Endodermal cell (in vitro differentiated cells): ENCODE results near the gene NEUROD4. TPM values are rescaled to one million over a fixed set of nuclear protein-coding genes. Genes with fewer than 3 reads are reported as not detected.

Source experiments
- DNase-seq: peaks from one replicate; pipeline ENCODE4 v3.0.0-alpha.2; 2017
- H3K27ac ChIP-seq: 2 replicates; pipeline ENCODE4 v1.5.1; 2013; ENCODE audit warnings: mild to moderate bottlenecking, low read depth, low read length, moderate library complexity
- H3K27me3 ChIP-seq: 2 replicates; pipeline ENCODE4 v1.6.1; 2013; ENCODE audit warnings: mild to moderate bottlenecking, low read length, moderate library complexity; ENCODE audit not compliant: insufficient read depth, control insufficient read depth, poor library complexity, severe bottlenecking
- H3K36me3 ChIP-seq: 2 replicates; pipeline ENCODE4 v1.7.0; 2013; ENCODE audit warnings: mild to moderate bottlenecking, low read length, moderate library complexity; ENCODE audit not compliant: control insufficient read depth, insufficient read depth
- H3K4me1 ChIP-seq: one replicate; pipeline ENCODE4 v1.7.0; 2013; ENCODE audit warnings: low read length; ENCODE audit not compliant: control insufficient read depth, insufficient read depth
- H3K4me3 ChIP-seq: 2 replicates; pipeline ENCODE4 v1.5.1; 2013; ENCODE audit warnings: mild to moderate bottlenecking, low read length, moderate library complexity
- H3K9ac ChIP-seq: 2 replicates; pipeline ENCODE4 v1.6.1; 2013; ENCODE audit warnings: mild to moderate bottlenecking, low read length, moderate library complexity; ENCODE audit not compliant: poor library complexity, severe bottlenecking; ENCODE audit errors: extremely low read depth
- H3K9me3 ChIP-seq: 2 replicates; pipeline ENCODE4 v1.6.1; 2013; ENCODE audit warnings: mild to moderate bottlenecking, low read length, moderate library complexity; ENCODE audit not compliant: control insufficient read depth
- H3K27ac Mint-ChIP-seq: 2 replicates; pipeline ENCODE4 v1.8.0; 2020; ENCODE audit warnings: mixed read lengths
- H3K27me3 Mint-ChIP-seq: 2 replicates; pipeline ENCODE4 v1.8.0; 2021; ENCODE audit warnings: mild to moderate bottlenecking, mixed read lengths; ENCODE audit not compliant: insufficient read depth
- H3K36me3 Mint-ChIP-seq: 2 replicates; pipeline ENCODE4 v1.8.0; 2020; ENCODE audit warnings: low read depth, mixed read lengths
- H3K4me1 Mint-ChIP-seq: 2 replicates; pipeline ENCODE4 v1.8.0; 2020; ENCODE audit warnings: mixed read lengths
- H3K4me3 Mint-ChIP-seq: 2 replicates; pipeline ENCODE4 v1.8.0; 2020; ENCODE audit warnings: mild to moderate bottlenecking, moderate library complexity, mixed read lengths
- H3K9me3 Mint-ChIP-seq: 2 replicates; pipeline ENCODE4 v1.8.0; 2020; ENCODE audit warnings: mild to moderate bottlenecking, mixed read lengths
- CTCF ChIP-seq: fragments of 200-600 bp; sonication (generic); conservative IDR thresholded peaks from 2 replicates; pipeline ENCODE4 v1.5.0; 2021; ENCODE audit warnings: antibody characterized with exemption, mild to moderate bottlenecking
- WGBS, 2 experiments: methylation state at CpG; one replicate each; pipeline versions ENCODE4 v1.1.5 to v1.1.7; 2013; ENCODE audit warnings: missing lambda C conversion rate in 2 of 2, mixed read lengths in 1 of 2; ENCODE audit not compliant: insufficient coverage in 1 of 2, insufficient read length in 1 of 2; 5-methylcytosine and 5-hydroxymethylcytosine counted together
- total RNA-seq, 2 donors: library from RNA; stranded (reverse); fragmentation: NEBNext Ultra II Directional in 1 of 2; extraction: Animal tissue kit (Norgen Biotek cat#: 25700) in 1 of 2; gene quantifications; 2 replicates in 1 of 2; 3 replicates in 1 of 2; pipeline ENCODE4 v1.2.1, GENCODE V29; 2021

Gene NEUROD4
- total RNA-seq, 2 donors from 2014 or later = not detected

- no peak overlapping the region for H3K9ac ChIP-seq
- H3K27me3 ChIP-seq = peaks cover 19% of the 10 kb centered on the region
- no peaks in the 10 kb centered on the region for H3K36me3 Mint-ChIP-seq
- H3K27me3 Mint-ChIP-seq = peaks cover 9% of the 10 kb centered on the region
- no peaks in the 10 kb centered on the region for H3K36me3 ChIP-seq
- no peak for TF ChIP-seq CTCF
- H3K27ac Mint-ChIP-seq = no peak overlapping the region
- H3K9me3 ChIP-seq = peaks cover 8% of the 10 kb centered on the region
- H3K4me3 Mint-ChIP-seq = no peak overlapping the region
- no peak for DNase-seq
- WGBS, 2 experiments = 93% methylated on average over 3 of the region's 3 CpGs; no CpG with 5 or more reads in 1 of the 2 experiments
- peaks cover 3% of the 10 kb centered on the region for H3K4me1 Mint-ChIP-seq
- peak overlapping the region; percentile 37 for H3K27ac ChIP-seq
- peaks cover 10% of the 10 kb centered on the region for H3K9me3 Mint-ChIP-seq
- no peak overlapping the region for H3K4me3 ChIP-seq
- no peaks in the 10 kb centered on the region for H3K4me1 ChIP-seq
Observed at GRCh38 chr12:55017416-55017925, 2.3 kb upstream of the NEUROD4 start.

- no peaks in the 10 kb centered on the region for H3K9me3 Mint-ChIP-seq
- Histone ChIP-seq H3K27ac (no peak overlapping the region), H3K27me3 (peaks cover 40% of the 10 kb centered on the region), H3K9me3 (no peaks in the 10 kb centered on the region), H3K4me3 (no peak overlapping the region), H3K9ac (no peak overlapping the region), H3K36me3 (no peaks in the 10 kb centered on the region), H3K4me1 (no peaks in the 10 kb centered on the region)
- no peak for TF ChIP-seq CTCF
- H3K4me1 Mint-ChIP-seq = peaks cover 1% of the 10 kb centered on the region
- no peaks in the 10 kb centered on the region for H3K36me3 Mint-ChIP-seq
- 92% methylated on average over 1 of the region's 2 CpGs; no CpG with 5 or more reads in 1 of the 2 experiments for WGBS, 2 experiments
- peaks cover 18% of the 10 kb centered on the region for H3K27me3 Mint-ChIP-seq
- H3K4me3 Mint-ChIP-seq = no peak overlapping the region
- DNase-seq = no peak
- no peak overlapping the region for H3K27ac Mint-ChIP-seq
Observed at GRCh38 chr12:55024575-55024974, 4.8 kb downstream of the NEUROD4 start.

- peaks cover 38% of the 10 kb centered on the region for H3K27me3 ChIP-seq
- 80 to 81% methylated on average over 2 of the region's 2 CpGs for WGBS, 2 experiments
- no peak overlapping the region for H3K4me3 ChIP-seq
- H3K36me3 ChIP-seq = no peaks in the 10 kb centered on the region
- no peaks in the 10 kb centered on the region for H3K36me3 Mint-ChIP-seq
- TF ChIP-seq CTCF = no peak
- peaks cover 10% of the 10 kb centered on the region for H3K27me3 Mint-ChIP-seq
- H3K9me3 ChIP-seq = no peaks in the 10 kb centered on the region
- H3K27ac ChIP-seq = no peak overlapping the region
- no peak for DNase-seq
- H3K4me3 Mint-ChIP-seq = no peak overlapping the region
- H3K4me1 ChIP-seq = no peaks in the 10 kb centered on the region
- H3K9ac ChIP-seq = no peak overlapping the region
- H3K9me3 Mint-ChIP-seq = no peaks in the 10 kb centered on the region
- no peaks in the 10 kb centered on the region for H3K4me1 Mint-ChIP-seq
- H3K27ac Mint-ChIP-seq = no peak overlapping the region
Observed at GRCh38 chr12:55025508-55025907, 5.7 kb downstream of the NEUROD4 start.
